H9 (cell line): Measurements from ENCODE around the gene ALKAL2. TPM values are rescaled to one million over a fixed set of nuclear protein-coding genes. Genes with fewer than 3 reads are reported as not detected.

Experiments
- DNase-seq: peaks from one replicate; pipeline ENCODE4 v3.0.0-alpha.2; 2017
- H2AFZ ChIP-seq: one replicate; pipeline ENCODE4 v1.6.1; 2013; ENCODE audit warnings: mild to moderate bottlenecking, low read length, control low read depth, moderate library complexity
- H2AK5ac ChIP-seq: 2 replicates; pipeline ENCODE4 v1.6.1; 2013; ENCODE audit warnings: low read length, control low read depth, mixed read lengths; ENCODE audit not compliant: insufficient read length
- H2BK120ac ChIP-seq: one replicate; pipeline ENCODE4 v1.6.1; 2013; ENCODE audit warnings: low read depth, mild to moderate bottlenecking, low read length, control low read depth, inconsistent platforms; ENCODE audit not compliant: poor library complexity, severe bottlenecking
- H2BK12ac ChIP-seq: 2 replicates; pipeline ENCODE4 v1.6.1; 2013; ENCODE audit warnings: low read length, control low read depth, mixed read lengths, low read depth; ENCODE audit not compliant: insufficient read length
- H2BK15ac ChIP-seq: 2 replicates; pipeline ENCODE4 v1.6.1; 2013; ENCODE audit warnings: low read depth, low read length, control low read depth
- H2BK20ac ChIP-seq: one replicate; pipeline ENCODE4 v1.6.1; 2013; ENCODE audit warnings: low read depth, mild to moderate bottlenecking, low read length, control low read depth, inconsistent platforms; ENCODE audit not compliant: poor library complexity, severe bottlenecking
- H2BK5ac ChIP-seq: 2 replicates; pipeline ENCODE4 v1.6.1; 2013; ENCODE audit warnings: low read length, control low read depth, mixed read lengths; ENCODE audit not compliant: insufficient read length
- H3K14ac ChIP-seq: 2 replicates; pipeline ENCODE4 v1.6.1; 2013; ENCODE audit warnings: low read length, control low read depth; ENCODE audit not compliant: insufficient read depth
- H3K18ac ChIP-seq: 2 replicates; pipeline ENCODE4 v1.6.1; 2013; ENCODE audit warnings: low read depth, mild to moderate bottlenecking, mixed read lengths, low read length, control low read depth; ENCODE audit not compliant: insufficient read length
- H3K23ac ChIP-seq: 2 replicates; pipeline ENCODE4 v1.6.1; 2013; ENCODE audit warnings: low read length, control low read depth, mixed read lengths, low read depth; ENCODE audit not compliant: insufficient read length
- H3K23me2 ChIP-seq: 2 replicates; pipeline ENCODE4 v1.6.1; 2013; ENCODE audit warnings: low read depth, mild to moderate bottlenecking, mixed read lengths, low read length, control low read depth; ENCODE audit not compliant: insufficient read length, poor library complexity, severe bottlenecking
- H3K27ac ChIP-seq: 2 replicates; pipeline ENCODE4 v1.5.1; 2013; ENCODE audit warnings: low read length, control low read depth, mixed read lengths, low read depth; ENCODE audit not compliant: insufficient read length
- H3K27me3 ChIP-seq: 2 replicates; pipeline ENCODE4 v1.6.1; 2013; ENCODE audit warnings: low read length, control low read depth, inconsistent platforms; ENCODE audit not compliant: insufficient read depth
- H3K4ac ChIP-seq: 2 replicates; pipeline ENCODE4 v1.6.1; 2013; ENCODE audit warnings: low read depth, mild to moderate bottlenecking, control low read depth, inconsistent platforms, low read length, moderate library complexity
- H3K4me1 ChIP-seq: 2 replicates; pipeline ENCODE4 v1.6.1; 2013; ENCODE audit warnings: low read length, control low read depth, inconsistent platforms; ENCODE audit not compliant: insufficient read depth
- H3K4me2 ChIP-seq: 2 replicates; pipeline ENCODE4 v1.6.1; 2013; ENCODE audit warnings: low read length, control low read depth, mixed read lengths; ENCODE audit not compliant: insufficient read length, insufficient read depth
- H3K56ac ChIP-seq: 2 replicates; pipeline ENCODE4 v1.6.1; 2013; ENCODE audit warnings: low read depth, mild to moderate bottlenecking, mixed read lengths, low read length, control low read depth; ENCODE audit not compliant: insufficient read length
- H3K79me1 ChIP-seq: 2 replicates; pipeline ENCODE4 v1.6.1; 2013; ENCODE audit warnings: low read depth, mild to moderate bottlenecking, moderate library complexity, low read length, control low read depth, inconsistent platforms; ENCODE audit not compliant: insufficient read depth, poor library complexity, severe bottlenecking
- H3K79me2 ChIP-seq: 2 replicates; pipeline ENCODE4 v1.6.1; 2013; ENCODE audit warnings: low read length, control low read depth, inconsistent platforms; ENCODE audit not compliant: insufficient read depth
- H3K9ac ChIP-seq: 2 replicates; pipeline ENCODE4 v1.6.1; 2013; ENCODE audit warnings: low read length, control low read depth, mixed read lengths; ENCODE audit not compliant: insufficient read length; ENCODE audit errors: extremely low read depth
- H3K9me3 ChIP-seq: one replicate; pipeline ENCODE4 v1.6.1; 2013; ENCODE audit warnings: low read depth, low read length, inconsistent platforms; ENCODE audit not compliant: control insufficient read depth
- H3T11ph ChIP-seq: one replicate; pipeline ENCODE4 v1.6.1; 2013; ENCODE audit warnings: mild to moderate bottlenecking, low read length, control low read depth, inconsistent platforms
- H4K20me1 ChIP-seq: one replicate; pipeline ENCODE4 v1.6.1; 2013; ENCODE audit not compliant: control insufficient read depth, insufficient read length, insufficient read depth
- H4K5ac ChIP-seq: 2 replicates; pipeline ENCODE4 v1.6.1; 2013; ENCODE audit warnings: low read depth, mild to moderate bottlenecking, mixed read lengths, low read length, control low read depth; ENCODE audit not compliant: insufficient read length
- H4K8ac ChIP-seq: replicated peaks from 2 replicates; pipeline ENCODE4 v1.6.1; 2013; ENCODE audit warnings: low read length, control low read depth, mixed read lengths, low read depth; ENCODE audit not compliant: insufficient read length
- H4K91ac ChIP-seq: 2 replicates; pipeline ENCODE4 v1.6.1; 2013; ENCODE audit warnings: low read depth, mild to moderate bottlenecking, moderate library complexity, mixed read lengths, low read length, control low read depth; ENCODE audit not compliant: insufficient read length
- H3K27ac Mint-ChIP-seq, 3 experiments: 2 replicates in 2 of 3; 3 replicates in 1 of 3; pipeline ENCODE4 v1.8.0; 2020 to 2021; ENCODE audit warnings: mixed read lengths in 3 of 3, mild to moderate bottlenecking in 1 of 3, moderate library complexity in 1 of 3
- H3K27me3 Mint-ChIP-seq: 2 replicates; pipeline ENCODE4 v1.8.0; 2021; ENCODE audit warnings: low read depth, mild to moderate bottlenecking, moderate library complexity, mixed read lengths
- H3K36me3 Mint-ChIP-seq, 3 experiments: 2 replicates in 2 of 3; 3 replicates in 1 of 3; pipeline ENCODE4 v1.8.0; 2020 to 2021; ENCODE audit warnings: low read depth in 3 of 3, mixed read lengths in 3 of 3; ENCODE audit not compliant: insufficient read depth in 1 of 3
- H3K4me1 Mint-ChIP-seq, 2 experiments: 2 replicates each; pipeline ENCODE4 v1.8.0; 2020; ENCODE audit warnings: mixed read lengths in 2 of 2
- H3K4me3 Mint-ChIP-seq, 2 experiments: 2 replicates in 1 of 2; 3 replicates in 1 of 2; pipeline ENCODE4 v1.8.0; 2020 to 2021; ENCODE audit warnings: mild to moderate bottlenecking in 2 of 2, mixed read lengths in 2 of 2, moderate library complexity in 1 of 2
- H3K9me3 Mint-ChIP-seq, 2 experiments: 2 replicates in 1 of 2; 3 replicates in 1 of 2; pipeline ENCODE4 v1.8.0; 2020; ENCODE audit warnings: mild to moderate bottlenecking in 2 of 2, mixed read lengths in 2 of 2, moderate library complexity in 1 of 2
- WGBS: extraction: QIAGEN DNeasy Blood & Tissue Kit; methylation state at CpG from one replicate; pipeline ENCODE4 v1.1.7; 2013; ENCODE audit warnings: missing lambda C conversion rate, low lambda C conversion rate, mixed read lengths; ENCODE audit not compliant: insufficient read length; ENCODE audit errors: extremely low coverage; 5-methylcytosine and 5-hydroxymethylcytosine counted together
- total RNA-seq: library from RNA; stranded (reverse); gene quantifications from 2 replicates; pipeline ENCODE4 v1.2.1, GENCODE V29; 2021
- TF ChIP-seq, protein P1 (sequence below): fragments of 200-600 bp; sonication (generic); conservative IDR thresholded peaks from 3 replicates; pipeline ENCODE4 v1.8.0; 2021; ENCODE audit warnings: antibody characterized with exemption, mild to moderate bottlenecking

Gene ALKAL2
- total RNA-seq, 1 experiment from 2014 or later: 0.48 TPM

DNA sequence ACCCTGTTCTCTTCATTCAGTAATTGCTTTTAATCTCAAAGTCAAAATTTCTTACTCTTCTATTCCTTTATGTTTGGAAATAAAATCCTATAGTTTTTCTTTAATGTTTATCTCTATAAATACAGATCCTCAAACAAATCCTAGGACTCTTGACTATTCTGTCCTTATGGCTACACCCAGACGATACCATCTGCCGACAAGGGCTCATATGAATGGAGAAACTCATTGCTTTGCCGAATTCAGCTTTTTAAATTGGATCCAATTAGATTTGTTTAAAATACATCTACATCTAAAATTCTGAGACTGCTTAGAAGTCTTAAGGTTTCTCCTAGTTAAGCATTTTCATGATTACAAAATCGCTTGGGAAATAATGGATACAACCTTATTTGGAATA is 9.0 kb downstream of the ALKAL2 start:
- Histone ChIP-seq H2BK20ac (no peak overlapping the region), H3K27ac (no peak overlapping the region), H2BK12ac (no peak overlapping the region), H3K18ac (no peak overlapping the region), H3K14ac (no peak overlapping the region), H3T11ph (no peak overlapping the region), H3K79me1 (peaks cover 8% of the 10 kb centered on the region), H4K91ac (no peak overlapping the region), H2BK15ac (no peak overlapping the region), H3K4me1 (no peaks in the 10 kb centered on the region), H2BK120ac (no peak overlapping the region), H3K23me2 (no peaks in the 10 kb centered on the region), H3K4me2 (no peak overlapping the region), H3K23ac (no peak overlapping the region), H4K8ac (no peak overlapping the region), H3K9ac (no peak overlapping the region), H3K27me3 (no peaks in the 10 kb centered on the region), H2AK5ac (no peak overlapping the region), H2AFZ (no peak overlapping the region), H3K9me3 (no peaks in the 10 kb centered on the region), H3K4ac (no peak overlapping the region), H2BK5ac (no peak overlapping the region), H4K20me1 (no peaks in the 10 kb centered on the region), H3K79me2 (peaks cover 2% of the 10 kb centered on the region; the same call in 1 of the 2 replicates), H4K5ac (no peak overlapping the region), H3K56ac (no peak overlapping the region)
- WGBS: no CpG with 5 or more reads among the region's 4 CpGs
- peaks cover 9% of the 10 kb centered on the region in 2 experiments for H3K4me1 Mint-ChIP-seq
- no peak overlapping the region for H3K27ac Mint-ChIP-seq
- no peaks in the 10 kb centered on the region for H3K9me3 Mint-ChIP-seq
- peaks cover 36 to 65% (median 64%) of the 10 kb centered on the region in 3 experiments for H3K36me3 Mint-ChIP-seq
- no peak overlapping the region for H3K4me3 Mint-ChIP-seq
- TF ChIP-seq, protein P1, sequence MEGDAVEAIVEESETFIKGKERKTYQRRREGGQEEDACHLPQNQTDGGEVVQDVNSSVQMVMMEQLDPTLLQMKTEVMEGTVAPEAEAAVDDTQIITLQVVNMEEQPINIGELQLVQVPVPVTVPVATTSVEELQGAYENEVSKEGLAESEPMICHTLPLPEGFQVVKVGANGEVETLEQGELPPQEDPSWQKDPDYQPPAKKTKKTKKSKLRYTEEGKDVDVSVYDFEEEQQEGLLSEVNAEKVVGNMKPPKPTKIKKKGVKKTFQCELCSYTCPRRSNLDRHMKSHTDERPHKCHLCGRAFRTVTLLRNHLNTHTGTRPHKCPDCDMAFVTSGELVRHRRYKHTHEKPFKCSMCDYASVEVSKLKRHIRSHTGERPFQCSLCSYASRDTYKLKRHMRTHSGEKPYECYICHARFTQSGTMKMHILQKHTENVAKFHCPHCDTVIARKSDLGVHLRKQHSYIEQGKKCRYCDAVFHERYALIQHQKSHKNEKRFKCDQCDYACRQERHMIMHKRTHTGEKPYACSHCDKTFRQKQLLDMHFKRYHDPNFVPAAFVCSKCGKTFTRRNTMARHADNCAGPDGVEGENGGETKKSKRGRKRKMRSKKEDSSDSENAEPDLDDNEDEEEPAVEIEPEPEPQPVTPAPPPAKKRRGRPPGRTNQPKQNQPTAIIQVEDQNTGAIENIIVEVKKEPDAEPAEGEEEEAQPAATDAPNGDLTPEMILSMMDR: no peak
- no peak for DNase-seq
- 0 out of 2 replicates have a peak, but pooled peaks cover under 1% of the 10 kb centered on the region for H3K27me3 Mint-ChIP-seq
